Mammary epithelial cell (primary cell): ENCODE data around the gene TCF20.

Source experiments
- CTCF ChIP-seq, 2 donors: IDR thresholded peaks in 1 of 2; conservative IDR thresholded peaks in 1 of 2; 2 replicates each; pipeline ENCODE4 v1.5.1; 2011 to 2012; ENCODE audit warnings: inconsistent platforms in 2 of 2, low read length in 2 of 2, mild to moderate bottlenecking in 2 of 2, control low read depth in 1 of 2, low read depth in 1 of 2; ENCODE audit not compliant: insufficient read depth in 1 of 2; ENCODE audit errors: extremely low read depth in 1 of 2
- EZH2 ChIP-seq: IDR thresholded peaks from 2 replicates; pipeline ENCODE4 v1.6.1; 2012; ENCODE audit warnings: low read length, inconsistent platforms, borderline replicate concordance

DNA sequence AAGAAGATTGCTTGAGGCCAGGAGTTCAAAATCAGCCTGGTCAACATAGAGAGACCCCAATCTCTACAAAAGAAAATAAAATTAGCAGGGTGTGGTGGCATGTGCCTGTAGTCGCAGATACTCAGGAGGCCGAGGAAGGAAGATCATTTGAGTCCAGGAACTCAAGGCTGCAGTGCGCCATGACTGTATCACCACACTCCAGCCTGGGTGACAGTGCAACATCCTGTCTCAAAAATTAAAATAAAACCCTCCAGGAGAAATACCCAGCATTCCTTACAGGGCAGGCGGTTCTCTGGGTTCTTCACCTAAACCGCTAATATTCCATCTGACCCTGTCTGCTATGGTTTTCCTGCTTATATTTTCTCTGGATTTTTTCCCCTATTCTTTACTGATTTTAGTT lies 13.5 kb downstream of the TCF20 start:
- TF ChIP-seq CTCF (conservative IDR thresholded peaks at IDR 0.05 in 1 of 2, IDR thresholded peaks at IDR 0.05 in 1 of 2; ENCODE audit: extremely low read depth in 1 of 2, insufficient read depth in 1 of 2, low read depth in 1 of 2, low read length in 2 of 2) = no peak
- TF ChIP-seq EZH2 = no peak
